ENCODE data around the gene ZNF729. TPM values are rescaled to one million over a fixed set of nuclear protein-coding genes. Genes with fewer than 3 reads are reported as not detected.

The ZNF729 gene
- total and polyA plus RNA-seq, 10 of the 15 experiments (the other 5 are each of a cell fraction or from before 2014, with no cell fraction given), result not detected

- TF ChIP-seq POLR2A (IDR thresholded peaks at IDR 0.05; ENCODE audit: low read depth, low read length), result no peak
- TF ChIP-seq ZZZ3 (IDR thresholded peaks at IDR 0.05; ENCODE audit: control insufficient read depth, insufficient read length, low read depth), result no peak
These were observed at the start of gene ZNF729 (continued) for GRCh38 chr19:22286151-22286810.

- no peak for DNase-seq (ENCODE audit: low read depth, low spot score)
- Histone ChIP-seq H3K27ac (ENCODE audit: control insufficient read depth, insufficient read depth) (no peak overlapping the region), H3K4me3 (no peak overlapping the region), H3K36me3 (ENCODE audit: control insufficient read depth in 2 of 2, insufficient read depth in 2 of 2, low read length in 1 of 2) (no peaks in the 10 kb centered on the region), H3K4me1 (ENCODE audit: control insufficient read depth, insufficient read depth, low read length) (no peaks in the 10 kb centered on the region), H4K20me1 (ENCODE audit: control insufficient read depth, insufficient read depth) (no peaks in the 10 kb centered on the region), H2AFZ (ENCODE audit: control insufficient read depth, low read depth, low read length) (no peak overlapping the region), H3K4me2 (ENCODE audit: control insufficient read depth, insufficient read depth) (no peak overlapping the region), H3K9me3 (replicated peaks; ENCODE audit: control insufficient read depth, insufficient read depth, low read length) (no peaks in the 10 kb centered on the region), H3K9ac (ENCODE audit: control insufficient read depth, insufficient read depth, low read length) (no peak overlapping the region), H3K27me3 (replicated peaks in 1 of 2; ENCODE audit: control insufficient read depth in 2 of 2, insufficient read depth in 2 of 2, low read length in 1 of 2) (no peaks in the 10 kb centered on the region), H3K79me2 (ENCODE audit: control insufficient read depth, insufficient read depth, low read length) (no peaks in the 10 kb centered on the region)
- TF ChIP-seq NRF1 (conservative IDR thresholded peaks at IDR 0.05; ENCODE audit: low read depth, low read length), result no peak
- in situ Hi-C loops (cut with MboI) (no loop called here), intact Hi-C loops (cut with micrococcal nuclease; ENCODE audit: unreplicated experiment) (no loop called here)
- no peak for FAIRE-seq
- RAD21 ChIA-PET (ENCODE audit: unreplicated experiment), result no interaction called here
- BruUV-seq (replicated peaks), result no TSS peak
- CTCF ChIA-PET, result no interaction called here
- POLR2A ChIA-PET, result no interaction called here
- no peak for ATAC-seq
- SMC1A ChIA-PET (ENCODE audit: uncharacterized antibody, unreplicated experiment), result no interaction called here
These were observed 29.4 kb upstream of the ZNF729 start for GRCh38 chr19:22256856-22257255.

DNA sequence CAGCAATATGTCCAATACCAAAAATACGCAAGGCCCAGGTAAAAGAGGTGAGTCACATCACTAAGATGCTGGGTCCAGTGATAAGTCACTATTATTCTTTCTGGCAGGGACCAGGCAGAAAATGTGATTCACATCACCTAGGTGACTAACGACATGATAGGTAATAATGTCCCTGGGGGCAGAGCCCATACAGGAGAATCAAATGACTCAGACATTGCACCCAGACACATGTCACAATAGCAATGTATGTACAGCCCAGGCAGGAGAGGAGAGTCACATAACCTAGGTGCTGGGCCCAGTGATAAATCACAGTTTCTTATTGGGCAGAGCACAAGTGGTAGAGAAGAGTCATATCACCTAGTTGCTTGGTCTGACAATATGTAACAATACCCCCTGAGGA lies 28.9 kb upstream of the ZNF729 start:
- SMC1A ChIA-PET (ENCODE audit: uncharacterized antibody, unreplicated experiment), result no interaction called here
- intact Hi-C loops (cut with micrococcal nuclease; ENCODE audit: unreplicated experiment) (no loop called here), in situ Hi-C loops (cut with MboI) (no loop called here)
- FAIRE-seq (no peak), DNase-seq (ENCODE audit: low read depth, low spot score) (no peak), ATAC-seq (no peak)
- 31% methylated on average over 2 of the region's 2 CpGs for WGBS (ENCODE audit: insufficient coverage, insufficient replicate concordance, low lambda C conversion rate, missing lambda C conversion rate)
- no peaks in the 10 kb centered on the region for H3K79me2 ChIP-seq (ENCODE audit: control insufficient read depth, insufficient read depth, low read length)
- no peak overlapping the region for H3K9ac ChIP-seq (ENCODE audit: control insufficient read depth, insufficient read depth, low read length)
- H3K36me3 ChIP-seq (ENCODE audit: control insufficient read depth in 2 of 2, insufficient read depth in 2 of 2, low read length in 1 of 2), result no peaks in the 10 kb centered on the region
- H3K4me3 ChIP-seq, result no peak overlapping the region
- CTCF ChIA-PET, result no interaction called here
- H3K4me1 ChIP-seq (ENCODE audit: control insufficient read depth, insufficient read depth, low read length), result no peaks in the 10 kb centered on the region
- H3K4me2 ChIP-seq (ENCODE audit: control insufficient read depth, insufficient read depth), result no peak overlapping the region
- RAD21 ChIA-PET (ENCODE audit: unreplicated experiment), result no interaction called here
- BruUV-seq (replicated peaks), result no TSS peak
- no peak overlapping the region for H3K27ac ChIP-seq (ENCODE audit: control insufficient read depth, insufficient read depth)
- H2AFZ ChIP-seq (ENCODE audit: control insufficient read depth, low read depth, low read length), result no peak overlapping the region
- no peaks in the 10 kb centered on the region for H4K20me1 ChIP-seq (ENCODE audit: control insufficient read depth, insufficient read depth)
- POLR2A ChIA-PET, result no interaction called here
- no peaks in the 10 kb centered on the region; the same call in 2 of the 3 replicates for H3K9me3 ChIP-seq (replicated peaks; ENCODE audit: control insufficient read depth, insufficient read depth, low read length)
- H3K27me3 ChIP-seq (replicated peaks in 1 of 2; ENCODE audit: control insufficient read depth in 2 of 2, insufficient read depth in 2 of 2, low read length in 1 of 2), result no peaks in the 10 kb centered on the region
- TF ChIP-seq SMC3 (IDR thresholded peaks at IDR 0.05; ENCODE audit: borderline replicate concordance, low read length), result no peak
- TF ChIP-seq HDAC6 (IDR thresholded peaks at IDR 0.05; ENCODE audit: unreplicated experiment), result no peak
- no peak for TF ChIP-seq NKRF (conservative IDR thresholded peaks at IDR 0.05)
- TF ChIP-seq JUND (IDR thresholded peaks at IDR 0.05; ENCODE audit: low read depth, low read length), result no peak
- no peak for TF ChIP-seq KAT2A (conservative IDR thresholded peaks at IDR 0.05; ENCODE audit: control insufficient read depth, low read depth, low read length)
- TF ChIP-seq FOXK2 (IDR thresholded peaks at IDR 0.05), result no peak
- no peak for TF ChIP-seq CREB1 (IDR thresholded peaks at IDR 0.05; ENCODE audit: low read depth)
- TF ChIP-seq CHD4 (IDR thresholded peaks at IDR 0.05), result no peak
- TF ChIP-seq GATAD2B (conservative IDR thresholded peaks at IDR 0.05; ENCODE audit: low read depth), result no peak
- TF ChIP-seq EGR1 (IDR thresholded peaks at IDR 0.05; ENCODE audit: borderline replicate concordance in 1 of 2, low read depth in 2 of 2, low read length in 2 of 2), result no peak
- TF ChIP-seq DPF2 (IDR thresholded peaks at IDR 0.05), result no peak
- TF ChIP-seq, protein P1, sequence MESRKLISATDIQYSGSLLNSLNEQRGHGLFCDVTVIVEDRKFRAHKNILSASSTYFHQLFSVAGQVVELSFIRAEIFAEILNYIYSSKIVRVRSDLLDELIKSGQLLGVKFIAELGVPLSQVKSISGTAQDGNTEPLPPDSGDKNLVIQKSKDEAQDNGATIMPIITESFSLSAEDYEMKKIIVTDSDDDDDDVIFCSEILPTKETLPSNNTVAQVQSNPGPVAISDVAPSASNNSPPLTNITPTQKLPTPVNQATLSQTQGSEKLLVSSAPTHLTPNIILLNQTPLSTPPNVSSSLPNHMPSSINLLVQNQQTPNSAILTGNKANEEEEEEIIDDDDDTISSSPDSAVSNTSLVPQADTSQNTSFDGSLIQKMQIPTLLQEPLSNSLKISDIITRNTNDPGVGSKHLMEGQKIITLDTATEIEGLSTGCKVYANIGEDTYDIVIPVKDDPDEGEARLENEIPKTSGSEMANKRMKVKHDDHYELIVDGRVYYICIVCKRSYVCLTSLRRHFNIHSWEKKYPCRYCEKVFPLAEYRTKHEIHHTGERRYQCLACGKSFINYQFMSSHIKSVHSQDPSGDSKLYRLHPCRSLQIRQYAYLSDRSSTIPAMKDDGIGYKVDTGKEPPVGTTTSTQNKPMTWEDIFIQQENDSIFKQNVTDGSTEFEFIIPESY (IDR thresholded peaks at IDR 0.05), result no peak
